GM12878 (cell line): Measurements from ENCODE around the gene RPL3. TPM values are rescaled to one million over a fixed set of nuclear protein-coding genes. Genes with fewer than 3 reads are reported as not detected.

Experiments used
- ATAC-seq: fragments of 200-7000 bp; cut with Tn5 transposase; 3 replicates; pipeline ENCODE4 v1.9.1; 2020; ENCODE audit warnings: mild to moderate bottlenecking, moderate library complexity
- BruUV-seq: library from RNA; stranded (reverse); fragments of 400-500 nt; replicated peaks from 2 replicates; lab custom pipeline; 2021; lab: Mats Ljungman, UMichigan
- CTCF ChIA-PET: fragments of 300-600 bp; sonication (Branson Sonifier 250); formaldehyde crosslinking; extraction: SDS; loops from one replicate; lab custom pipeline; 2021; ENCODE audit warnings: inconsistent platforms; lab: Yijun Ruan, JAX
- POLR2A ChIA-PET: fragments of 350-600 bp; formaldehyde crosslinking; extraction: SDS; loops from one replicate; lab custom pipeline; 2021; ENCODE audit warnings: inconsistent platforms; lab: Charles Lee
- RAD21 ChIA-PET: fragments of 300-600 bp; sonication (Branson Sonifier 250); formaldehyde crosslinking; loops from one replicate; lab custom pipeline; 2023; ENCODE audit warnings: antibody characterized with exemption; ENCODE audit not compliant: unreplicated experiment; lab: Charles Lee
- SMC1A ChIA-PET: fragments of 300-600 bp; sonication (Branson Sonifier 250); formaldehyde crosslinking; loops from one replicate; lab custom pipeline; 2023; ENCODE audit not compliant: unreplicated experiment, uncharacterized antibody; lab: Charles Lee
- DNase-seq: peaks from one replicate; pipeline ENCODE4 v3.0.0-alpha.2; 2011; ENCODE audit warnings: low read depth, low spot score
- FAIRE-seq: peaks from 3 replicates; lab custom pipeline; 2011; peaks lifted over from hg19 to GRCh38; lab: Jason Lieb, UNC
- H2AFZ ChIP-seq: 2 replicates; pipeline ENCODE4 v1.6.0; 2011; ENCODE audit warnings: low read depth, low read length, control low read depth; ENCODE audit not compliant: control insufficient read depth
- H3K27ac ChIP-seq: 2 replicates; pipeline ENCODE4 v1.5.1; 2011; ENCODE audit warnings: control low read depth; ENCODE audit not compliant: control insufficient read depth, insufficient read depth
- H3K27me3 ChIP-seq, 2 experiments: replicated peaks in 1 of 2; 2 replicates each; pipeline versions ENCODE4 v1.6.0 to v1.6.1; 2011; ENCODE audit warnings: low read length in 1 of 2; ENCODE audit not compliant: control insufficient read depth in 2 of 2, insufficient read depth in 2 of 2
- H3K36me3 ChIP-seq, 2 experiments: 2 replicates each; pipeline ENCODE4 v1.5.1; 2011; ENCODE audit warnings: low read length in 1 of 2; ENCODE audit not compliant: control insufficient read depth in 2 of 2, insufficient read depth in 2 of 2
- H3K4me1 ChIP-seq: 2 replicates; pipeline ENCODE4 v1.6.1; 2011; ENCODE audit warnings: mild to moderate bottlenecking, low read length, moderate library complexity, mixed read lengths; ENCODE audit not compliant: control insufficient read depth, insufficient read depth
- H3K4me2 ChIP-seq: 2 replicates; pipeline ENCODE4 v1.6.0; 2011; ENCODE audit warnings: control low read depth; ENCODE audit not compliant: control insufficient read depth, insufficient read depth
- H3K4me3 ChIP-seq: fragments of 200-600 bp; sonication (generic); 2 replicates; pipeline ENCODE4 v1.5.1; 2016
- H3K79me2 ChIP-seq: 2 replicates; pipeline ENCODE4 v1.6.0; 2011; ENCODE audit warnings: low read length; ENCODE audit not compliant: control insufficient read depth, insufficient read depth
- H3K9ac ChIP-seq: 2 replicates; pipeline ENCODE4 v1.8.0; 2011; ENCODE audit warnings: low read length, control low read depth, mixed read lengths; ENCODE audit not compliant: control insufficient read depth, insufficient read depth
- H3K9me3 ChIP-seq: replicated peaks from 3 replicates; pipeline ENCODE4 v1.5.1; 2011; ENCODE audit warnings: mild to moderate bottlenecking, low read length; ENCODE audit not compliant: control insufficient read depth, insufficient read depth
- H4K20me1 ChIP-seq: 2 replicates; pipeline ENCODE4 v1.6.0; 2011; ENCODE audit not compliant: control insufficient read depth, insufficient read depth
- BCL11A ChIP-seq: IDR thresholded peaks from 2 replicates; pipeline ENCODE4 v1.6.1; 2011; ENCODE audit warnings: low read depth, low read length
- CREM ChIP-seq: IDR thresholded peaks from 2 replicates; pipeline ENCODE4 v1.6.1; 2014; ENCODE audit warnings: antibody characterized with exemption, low read depth
- HDAC6 ChIP-seq: fragments of 200-600 bp; sonication (generic); IDR thresholded peaks from one replicate; pipeline ENCODE4 v1.8.0; 2017; ENCODE audit warnings: antibody characterized with exemption; ENCODE audit not compliant: unreplicated experiment
- NR2C2 ChIP-seq: IDR thresholded peaks from 2 replicates; pipeline ENCODE4 v1.6.1; 2011; ENCODE audit warnings: borderline replicate concordance, low read depth; ENCODE audit not compliant: control insufficient read depth, insufficient read length
- NRF1 ChIP-seq: conservative IDR thresholded peaks from 2 replicates; pipeline ENCODE4 v1.6.1; 2011; ENCODE audit warnings: mild to moderate bottlenecking, low read depth, low read length, improper control_type of control experiment
- RAD51 ChIP-seq: fragments of 450-650 bp; IDR thresholded peaks from 2 replicates; pipeline ENCODE4 v1.6.1; 2016; ENCODE audit warnings: moderate library complexity, mild to moderate bottlenecking, inconsistent platforms
- RB1 ChIP-seq: fragments of 450-650 bp; formaldehyde crosslinking; IDR thresholded peaks from 2 replicates; pipeline ENCODE4 v1.6.1; 2017; ENCODE audit warnings: mild to moderate bottlenecking, borderline replicate concordance
- SUPT20H ChIP-seq: IDR thresholded peaks from 2 replicates; pipeline ENCODE4 v1.6.1; 2011; ENCODE audit warnings: low read depth, mild to moderate bottlenecking, low read length, moderate library complexity, borderline replicate concordance; ENCODE audit not compliant: control insufficient read depth
- ZNF207 ChIP-seq: fragments of 450-650 bp; IDR thresholded peaks from 2 replicates; pipeline ENCODE4 v1.6.1; 2014; ENCODE audit warnings: antibody characterized with exemption, mild to moderate bottlenecking, borderline replicate concordance
- WGBS: methylation state at CpG from one replicate; pipeline ENCODE4 v1.1.6; 2016; ENCODE audit warnings: low lambda C conversion rate; ENCODE audit not compliant: insufficient replicate concordance, insufficient coverage; ENCODE audit errors: missing lambda C conversion rate; 5-methylcytosine and 5-hydroxymethylcytosine counted together
- in situ Hi-C: fragments of 300-500 bp; cut with MboI; formaldehyde crosslinking; loops from 9 replicates; pipeline ENCODE4 v1.14.3; 2018; ENCODE audit warnings: mixed read lengths
- intact Hi-C: fragments of 100-400 bp; cut with micrococcal nuclease; formaldehyde crosslinking; loops from one replicate; pipeline ENCODE4 v1.14.2; 2022; ENCODE audit not compliant: unreplicated experiment
- polyA plus RNA-seq, 11 experiments: library from polyadenylated mRNA; depleted of rRNA in 4 of 11; unstranded in 6 of 11; stranded (reverse) in 5 of 11; fragments of >200 nt; fragmentation: Nextera tagmentation in 4 of 11; fragmentation: Illumina TruSeq in 1 of 11; extraction: Ambion mirVana in 4 of 11; extraction: Trizol in 1 of 11; gene quantifications; 1 replicate in 1 of 11; 2 replicates in 10 of 11; pipeline versions ENCODE4 v1.2.1 to v1.2.3, GENCODE V29; 2011 to 2016; ENCODE audit warnings: inconsistent platforms in 2 of 11, missing spikeins in 2 of 11, low read depth in 1 of 11
- total RNA-seq, 4 experiments: library from RNA; depleted of rRNA in 3 of 4; stranded (reverse); fragments of >200 nt in 3 of 4; fragmentation: Illumina TruSeq in 1 of 4; extraction: Trizol in 1 of 4; gene quantifications; 2 replicates each; pipeline versions ENCODE4 v1.2.1 to v1.2.3, GENCODE V29; 2013 to 2021
- TF ChIP-seq, protein P1 (sequence below): IDR thresholded peaks from 2 replicates; pipeline ENCODE4 v1.6.1; 2011; ENCODE audit warnings: mild to moderate bottlenecking, low read depth, low read length, moderate library complexity; ENCODE audit not compliant: insufficient replicate concordance
- TF ChIP-seq, protein P2 (sequence below): IDR thresholded peaks from 2 replicates; pipeline ENCODE4 v1.6.1; 2012; ENCODE audit warnings: mild to moderate bottlenecking, low read depth, low read length
- TF ChIP-seq, protein P3 (sequence below): fragments of 450-650 bp; IDR thresholded peaks from 2 replicates; pipeline ENCODE4 v1.6.1; 2016; ENCODE audit warnings: mild to moderate bottlenecking, moderate library complexity, borderline replicate concordance

RPL3 gene
- total and polyA plus RNA-seq, 10 of the 15 experiments (the other 5 are each of a cell fraction or from before 2014, with no cell fraction given): 1,534 to 6,791 (median 3,992) TPM

DNA sequence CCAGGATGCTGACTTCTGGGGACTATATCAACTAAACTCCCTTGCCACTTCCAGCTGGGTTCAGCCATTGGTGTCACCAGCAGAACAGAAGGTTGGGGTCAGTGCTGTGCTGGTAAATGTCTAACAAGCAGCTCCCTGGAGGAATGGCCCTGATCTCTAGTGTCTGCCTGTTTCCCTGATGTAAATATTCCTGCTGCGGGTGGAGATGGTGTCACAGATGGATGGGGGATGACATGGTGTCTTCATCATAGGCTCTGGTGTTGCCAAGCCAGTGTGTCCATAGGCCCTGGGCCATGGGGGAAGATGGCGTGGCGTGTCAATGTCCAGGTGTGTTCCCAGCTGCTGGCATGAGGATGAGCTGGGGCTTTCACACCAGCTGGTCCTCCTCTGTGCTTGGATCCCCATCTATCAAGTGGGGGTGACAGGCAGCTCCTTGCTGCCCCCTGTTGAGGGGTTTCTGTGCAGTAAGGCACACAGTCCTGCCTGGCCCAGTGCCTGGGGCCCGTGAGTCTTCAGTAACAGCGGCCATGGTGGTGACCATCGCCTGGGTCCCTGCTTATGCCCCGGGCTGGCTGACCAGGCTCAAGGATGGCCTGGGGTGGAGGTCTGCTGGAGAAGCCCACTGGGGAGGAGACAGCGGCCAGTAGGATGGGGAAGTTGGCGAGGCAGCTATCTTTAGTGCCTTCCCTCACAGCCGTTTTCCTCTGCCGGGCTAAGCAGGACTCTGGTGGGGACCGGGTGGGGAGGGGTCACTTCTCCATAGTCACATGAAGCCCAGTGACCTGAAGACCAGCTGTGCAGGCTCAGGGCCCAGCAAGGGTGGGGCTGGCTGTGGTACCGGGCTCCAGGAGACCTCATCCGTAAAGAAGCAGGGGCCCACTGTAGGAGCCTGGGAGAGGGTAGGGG is 12.7 kb downstream of the RPL3 start:
- ChIA-PET SMC1A (interaction anchor here (0.6 to 3.4 kb wide), 9 partner anchors 9 to 139 kb away, joined by 3 to 25 read pairs (median 3); no protein-coding TSS in a partner anchor), RAD21 (interaction anchor here (0.8 to 3.2 kb wide), 7 partner anchors 11 to 171 kb away, joined by 3 to 39 read pairs (median 4); no protein-coding TSS in a partner anchor), CTCF (interaction anchor here (0.5 to 5.2 kb wide), 18 partner anchors 9 to 304 kb away, joined by 3 to 57 read pairs (median 4); partner anchors contain the start of genes ATF4 and RPL3), POLR2A (interaction anchor here (1.5 kb wide), 1 partner anchor 12 kb away, joined by 6 read pairs; no protein-coding TSS in a partner anchor)
- ATAC-seq (peak; percentile 39; the same call in 2 of the 3 replicates), FAIRE-seq (no peak), DNase-seq (no peak)
- Histone ChIP-seq H3K27ac (no peak overlapping the region), H3K4me1 (peaks cover 10% of the 10 kb centered on the region), H2AFZ (no peak overlapping the region), H3K9ac (no peak overlapping the region), H3K79me2 (no peaks in the 10 kb centered on the region), H4K20me1 (0 out of 2 replicates have a peak, but pooled peaks cover 2% of the 10 kb centered on the region), H3K4me2 (no peak overlapping the region), H3K36me3 (peaks cover 0 to 5% of the 10 kb centered on the region in 2 experiments; a peak in 3 of 4 replicates), H3K4me3 (no peak overlapping the region), H3K9me3 (no peaks in the 10 kb centered on the region), H3K27me3 (no peaks in the 10 kb centered on the region)
- WGBS: 56% methylated on average over 14 of the region's 14 CpGs
- in situ Hi-C loops: no loop called here
- no TSS peak for BruUV-seq
- intact Hi-C loops: loop anchor here (1.0 kb wide), 1 partner anchor 135 kb away; no protein-coding TSS in a partner anchor
- no peak for TF ChIP-seq HDAC6
- no peak for TF ChIP-seq RB1
- TF ChIP-seq BCL11A: no peak
- no peak for TF ChIP-seq RAD51
- no peak for TF ChIP-seq CREM
- no peak for TF ChIP-seq NR2C2
- no peak for TF ChIP-seq NRF1
- TF ChIP-seq, protein P1, sequence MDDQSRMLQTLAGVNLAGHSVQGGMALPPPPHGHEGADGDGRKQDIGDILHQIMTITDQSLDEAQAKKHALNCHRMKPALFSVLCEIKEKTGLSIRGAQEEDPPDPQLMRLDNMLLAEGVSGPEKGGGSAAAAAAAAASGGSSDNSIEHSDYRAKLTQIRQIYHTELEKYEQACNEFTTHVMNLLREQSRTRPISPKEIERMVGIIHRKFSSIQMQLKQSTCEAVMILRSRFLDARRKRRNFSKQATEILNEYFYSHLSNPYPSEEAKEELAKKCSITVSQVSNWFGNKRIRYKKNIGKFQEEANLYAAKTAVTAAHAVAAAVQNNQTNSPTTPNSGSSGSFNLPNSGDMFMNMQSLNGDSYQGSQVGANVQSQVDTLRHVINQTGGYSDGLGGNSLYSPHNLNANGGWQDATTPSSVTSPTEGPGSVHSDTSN: peak; percentile 88
- TF ChIP-seq SUPT20H: no peak
- TF ChIP-seq, protein P2, sequence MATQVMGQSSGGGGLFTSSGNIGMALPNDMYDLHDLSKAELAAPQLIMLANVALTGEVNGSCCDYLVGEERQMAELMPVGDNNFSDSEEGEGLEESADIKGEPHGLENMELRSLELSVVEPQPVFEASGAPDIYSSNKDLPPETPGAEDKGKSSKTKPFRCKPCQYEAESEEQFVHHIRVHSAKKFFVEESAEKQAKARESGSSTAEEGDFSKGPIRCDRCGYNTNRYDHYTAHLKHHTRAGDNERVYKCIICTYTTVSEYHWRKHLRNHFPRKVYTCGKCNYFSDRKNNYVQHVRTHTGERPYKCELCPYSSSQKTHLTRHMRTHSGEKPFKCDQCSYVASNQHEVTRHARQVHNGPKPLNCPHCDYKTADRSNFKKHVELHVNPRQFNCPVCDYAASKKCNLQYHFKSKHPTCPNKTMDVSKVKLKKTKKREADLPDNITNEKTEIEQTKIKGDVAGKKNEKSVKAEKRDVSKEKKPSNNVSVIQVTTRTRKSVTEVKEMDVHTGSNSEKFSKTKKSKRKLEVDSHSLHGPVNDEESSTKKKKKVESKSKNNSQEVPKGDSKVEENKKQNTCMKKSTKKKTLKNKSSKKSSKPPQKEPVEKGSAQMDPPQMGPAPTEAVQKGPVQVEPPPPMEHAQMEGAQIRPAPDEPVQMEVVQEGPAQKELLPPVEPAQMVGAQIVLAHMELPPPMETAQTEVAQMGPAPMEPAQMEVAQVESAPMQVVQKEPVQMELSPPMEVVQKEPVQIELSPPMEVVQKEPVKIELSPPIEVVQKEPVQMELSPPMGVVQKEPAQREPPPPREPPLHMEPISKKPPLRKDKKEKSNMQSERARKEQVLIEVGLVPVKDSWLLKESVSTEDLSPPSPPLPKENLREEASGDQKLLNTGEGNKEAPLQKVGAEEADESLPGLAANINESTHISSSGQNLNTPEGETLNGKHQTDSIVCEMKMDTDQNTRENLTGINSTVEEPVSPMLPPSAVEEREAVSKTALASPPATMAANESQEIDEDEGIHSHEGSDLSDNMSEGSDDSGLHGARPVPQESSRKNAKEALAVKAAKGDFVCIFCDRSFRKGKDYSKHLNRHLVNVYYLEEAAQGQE: no peak
- TF ChIP-seq, protein P3, sequence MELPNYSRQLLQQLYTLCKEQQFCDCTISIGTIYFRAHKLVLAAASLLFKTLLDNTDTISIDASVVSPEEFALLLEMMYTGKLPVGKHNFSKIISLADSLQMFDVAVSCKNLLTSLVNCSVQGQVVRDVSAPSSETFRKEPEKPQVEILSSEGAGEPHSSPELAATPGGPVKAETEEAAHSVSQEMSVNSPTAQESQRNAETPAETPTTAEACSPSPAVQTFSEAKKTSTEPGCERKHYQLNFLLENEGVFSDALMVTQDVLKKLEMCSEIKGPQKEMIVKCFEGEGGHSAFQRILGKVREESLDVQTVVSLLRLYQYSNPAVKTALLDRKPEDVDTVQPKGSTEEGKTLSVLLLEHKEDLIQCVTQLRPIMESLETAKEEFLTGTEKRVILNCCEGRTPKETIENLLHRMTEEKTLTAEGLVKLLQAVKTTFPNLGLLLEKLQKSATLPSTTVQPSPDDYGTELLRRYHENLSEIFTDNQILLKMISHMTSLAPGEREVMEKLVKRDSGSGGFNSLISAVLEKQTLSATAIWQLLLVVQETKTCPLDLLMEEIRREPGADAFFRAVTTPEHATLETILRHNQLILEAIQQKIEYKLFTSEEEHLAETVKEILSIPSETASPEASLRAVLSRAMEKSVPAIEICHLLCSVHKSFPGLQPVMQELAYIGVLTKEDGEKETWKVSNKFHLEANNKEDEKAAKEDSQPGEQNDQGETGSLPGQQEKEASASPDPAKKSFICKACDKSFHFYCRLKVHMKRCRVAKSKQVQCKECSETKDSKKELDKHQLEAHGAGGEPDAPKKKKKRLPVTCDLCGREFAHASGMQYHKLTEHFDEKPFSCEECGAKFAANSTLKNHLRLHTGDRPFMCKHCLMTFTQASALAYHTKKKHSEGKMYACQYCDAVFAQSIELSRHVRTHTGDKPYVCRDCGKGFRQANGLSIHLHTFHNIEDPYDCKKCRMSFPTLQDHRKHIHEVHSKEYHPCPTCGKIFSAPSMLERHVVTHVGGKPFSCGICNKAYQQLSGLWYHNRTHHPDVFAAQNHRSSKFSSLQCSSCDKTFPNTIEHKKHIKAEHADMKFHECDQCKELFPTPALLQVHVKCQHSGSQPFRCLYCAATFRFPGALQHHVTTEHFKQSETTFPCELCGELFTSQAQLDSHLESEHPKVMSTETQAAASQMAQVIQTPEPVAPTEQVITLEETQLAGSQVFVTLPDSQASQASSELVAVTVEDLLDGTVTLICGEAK: no peak
- TF ChIP-seq ZNF207: no peak
